ENCODE measurements around the gene COL4A3.

DNA sequence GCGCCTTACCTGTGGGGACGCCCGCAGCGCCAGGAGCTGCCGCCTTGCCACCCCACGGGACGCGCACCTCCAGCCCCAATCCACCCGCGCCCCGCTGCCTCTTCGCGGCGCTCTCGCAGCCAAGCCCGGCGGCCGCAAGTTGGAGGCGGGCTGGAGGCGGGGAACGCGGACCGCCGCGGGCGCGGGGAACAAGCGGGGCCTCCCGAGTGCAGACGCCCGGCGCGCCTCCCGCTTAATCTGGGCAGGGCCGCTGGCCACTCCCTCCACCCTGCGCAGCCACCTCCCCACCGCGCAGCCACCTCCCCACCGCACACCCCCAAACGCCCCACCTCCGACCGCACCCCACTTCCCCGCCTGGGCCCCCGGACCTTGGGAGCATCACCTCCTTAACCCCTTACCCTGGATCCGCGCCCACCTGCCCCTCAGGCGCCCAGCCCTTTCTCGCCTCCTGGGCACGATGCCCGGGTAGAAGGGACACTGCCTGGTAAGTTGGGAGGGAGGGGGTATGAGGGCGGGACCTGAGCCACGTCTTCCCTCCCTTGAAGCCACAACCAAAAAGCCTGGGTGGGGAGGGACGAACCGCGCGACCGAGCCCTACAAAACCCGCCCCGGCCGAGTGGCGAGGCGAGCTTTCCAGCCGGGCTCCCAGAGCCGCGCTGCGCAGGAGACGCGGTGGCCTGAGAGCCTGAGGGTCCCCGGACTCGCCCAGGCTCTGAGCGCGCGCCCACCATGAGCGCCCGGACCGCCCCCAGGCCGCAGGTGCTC is at the start of gene COL4A3, which contains the start of gene COL4A4:
- TF ChIP-seq, protein P1, sequence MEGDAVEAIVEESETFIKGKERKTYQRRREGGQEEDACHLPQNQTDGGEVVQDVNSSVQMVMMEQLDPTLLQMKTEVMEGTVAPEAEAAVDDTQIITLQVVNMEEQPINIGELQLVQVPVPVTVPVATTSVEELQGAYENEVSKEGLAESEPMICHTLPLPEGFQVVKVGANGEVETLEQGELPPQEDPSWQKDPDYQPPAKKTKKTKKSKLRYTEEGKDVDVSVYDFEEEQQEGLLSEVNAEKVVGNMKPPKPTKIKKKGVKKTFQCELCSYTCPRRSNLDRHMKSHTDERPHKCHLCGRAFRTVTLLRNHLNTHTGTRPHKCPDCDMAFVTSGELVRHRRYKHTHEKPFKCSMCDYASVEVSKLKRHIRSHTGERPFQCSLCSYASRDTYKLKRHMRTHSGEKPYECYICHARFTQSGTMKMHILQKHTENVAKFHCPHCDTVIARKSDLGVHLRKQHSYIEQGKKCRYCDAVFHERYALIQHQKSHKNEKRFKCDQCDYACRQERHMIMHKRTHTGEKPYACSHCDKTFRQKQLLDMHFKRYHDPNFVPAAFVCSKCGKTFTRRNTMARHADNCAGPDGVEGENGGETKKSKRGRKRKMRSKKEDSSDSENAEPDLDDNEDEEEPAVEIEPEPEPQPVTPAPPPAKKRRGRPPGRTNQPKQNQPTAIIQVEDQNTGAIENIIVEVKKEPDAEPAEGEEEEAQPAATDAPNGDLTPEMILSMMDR (IDR thresholded peaks at IDR 0.05): no peak
- TF ChIP-seq RCOR1 (IDR thresholded peaks at IDR 0.05; ENCODE audit: low read depth, low read length): no peak
- no peak for TF ChIP-seq ZFP36 (IDR thresholded peaks at IDR 0.05; ENCODE audit: borderline replicate concordance, partially characterized antibody)
- no peak for TF ChIP-seq MYC (IDR thresholded peaks at IDR 0.05; ENCODE audit: borderline replicate concordance, low read length)
- no peak for TF ChIP-seq RFX5 (IDR thresholded peaks at IDR 0.05)
- TF ChIP-seq SMC3 (IDR thresholded peaks at IDR 0.05): no peak; the same call in 2 of the 3 replicates
- no peak for TF ChIP-seq CEBPB (IDR thresholded peaks at IDR 0.05)
- no peak for TF ChIP-seq EP300 (IDR thresholded peaks at IDR 0.05)
- TF ChIP-seq POLR2A (IDR thresholded peaks at IDR 0.05; ENCODE audit: low read length): peak; percentile 0; the same call in 1 of the 2 replicates
